Esophagus mucosa (tissue), 1 donor: ENCODE data around the gene MSX1. TPM values are rescaled to one million over a fixed set of nuclear protein-coding genes. Genes with fewer than 3 reads are reported as not detected.

Experiments used
- ATAC-seq: fragments of 200-7000 bp; cut with Tn5 transposase; one replicate; pipeline ENCODE4 v1.9.1; 2020
- total RNA-seq: library from RNA; stranded (reverse); gene quantifications from one replicate; pipeline ENCODE4 v1.2.4, GENCODE V29; 2023
- donor health status: DM: yes; HTN: yes; CAD: no.

The MSX1 gene
- total RNA-seq, 1 donor from 2014 or later: 0.36 TPM

- no peak for ATAC-seq
These were observed 739 bp upstream of the MSX1 start for GRCh38 chr4:4858527-4859324.

GRCh38 chr4:4859799-4860599 is 534 bp downstream of the MSX1 start:
- ATAC-seq: peak; percentile 14

- no peak for ATAC-seq
These were observed 1.3 kb downstream of the MSX1 start for GRCh38 chr4:4860600-4861389.

GRCh38 chr4:4861390-4862018 is 2.0 kb downstream of the MSX1 start:
- ATAC-seq: no peak

GRCh38 chr4:4862071-4862551 is 2.6 kb downstream of the MSX1 start:
- no peak for ATAC-seq

GRCh38 chr4:4862665-4863482 is 3.4 kb downstream of the MSX1 start:
- no peak for ATAC-seq

GRCh38 chr4:4864443-4864939 is 5.0 kb downstream of the MSX1 start:
- no peak for ATAC-seq

GRCh38 chr4:4864940-4865704 is 5.7 kb downstream of the MSX1 start:
- no peak for ATAC-seq

GRCh38 chr4:4865705-4866123 is 6.2 kb downstream of the MSX1 start:
- ATAC-seq: no peak

- ATAC-seq: no peak
These were observed 6.8 kb downstream of the MSX1 start for GRCh38 chr4:4866124-4866865.

- no peak for ATAC-seq
These were observed 7.5 kb downstream of the MSX1 start for GRCh38 chr4:4866866-4867374.

- ATAC-seq: no peak
These were observed 8.0 kb downstream of the MSX1 start for GRCh38 chr4:4867375-4868039.

- ATAC-seq: no peak
These were observed 8.7 kb downstream of the MSX1 start for GRCh38 chr4:4868040-4868757.

- ATAC-seq: no peak
These were observed 9.6 kb downstream of the MSX1 start for GRCh38 chr4:4868758-4869723.

GRCh38 chr4:4869731-4870571 is 10.5 kb downstream of the MSX1 start:
- no peak for ATAC-seq
